Middle frontal gyrus (tissue), 1 donor: ENCODE data around the gene P4HTM.

Experiments
- DNase-seq: peaks from one replicate; pipeline ENCODE4 v3.0.0-alpha.2; 2015; ENCODE audit warnings: low spot score; ENCODE audit errors: extremely low spot score

Gene P4HTM

DNA sequence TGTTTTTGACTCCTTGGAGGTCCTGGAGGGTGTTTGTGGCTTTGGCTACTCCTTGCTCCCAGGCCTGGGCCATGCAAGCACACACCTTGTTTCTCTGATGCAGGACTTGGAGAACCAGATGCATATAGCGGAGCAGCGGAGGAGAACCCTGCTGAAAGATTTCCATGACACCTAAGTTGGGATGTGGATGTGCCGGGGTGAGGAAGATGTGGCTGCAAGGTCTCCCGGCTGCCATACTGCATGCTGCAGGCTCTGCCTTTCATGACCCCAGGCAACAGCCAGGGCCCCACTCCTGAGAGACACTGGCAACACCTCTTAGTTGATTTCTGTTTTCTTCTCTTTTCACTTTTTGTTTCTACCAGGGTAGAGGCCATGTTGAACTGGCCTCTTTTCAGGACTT is 6.9 kb upstream of the P4HTM start:
- DNase-seq = no peak

DNA sequence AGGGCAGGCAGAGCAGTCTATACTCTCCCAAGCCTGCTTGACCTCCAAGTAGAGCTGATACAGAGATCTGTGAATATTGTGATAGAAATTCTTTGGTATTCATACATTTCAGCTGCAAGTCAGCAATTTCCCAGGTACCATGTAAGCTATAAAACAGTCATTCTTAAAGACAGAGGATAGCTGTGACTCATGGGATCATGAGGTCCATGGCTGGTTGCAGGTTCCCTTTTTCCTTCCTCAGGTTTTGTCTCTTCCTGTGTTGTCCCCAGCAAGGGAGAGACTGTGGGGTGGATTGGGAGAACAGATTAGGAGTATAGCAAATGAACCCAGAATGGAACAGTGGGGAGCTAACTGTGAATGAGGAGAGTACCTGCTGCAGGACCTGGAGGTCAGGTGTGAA is 5.4 kb upstream of the P4HTM start:
- DNase-seq = no peak

DNA sequence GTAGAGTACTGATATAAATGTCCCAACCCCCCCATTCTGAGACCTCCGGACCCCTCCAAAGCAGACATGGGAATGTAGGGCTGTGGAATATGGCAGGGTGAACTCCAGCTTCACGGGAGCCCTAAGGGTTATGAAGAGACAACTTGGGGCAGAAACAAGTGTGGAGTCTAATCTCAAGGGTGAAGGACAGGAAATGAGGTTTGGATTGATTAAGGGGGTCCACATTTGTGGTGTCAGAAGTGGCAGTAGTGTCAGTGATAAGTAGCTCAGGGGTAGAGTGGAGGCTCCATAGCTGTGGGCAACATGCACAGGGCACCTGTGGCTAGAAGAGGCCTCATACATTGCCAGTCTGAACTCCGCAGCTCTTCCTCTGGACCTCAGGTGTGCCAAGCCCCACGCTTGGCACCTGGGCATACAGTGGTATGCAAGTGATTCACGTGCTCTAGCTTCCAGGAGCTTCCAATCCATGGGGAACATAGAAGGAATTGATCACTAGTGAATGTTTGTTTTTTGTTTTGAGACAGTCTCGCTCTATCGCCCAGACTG is 4.1 kb upstream of the P4HTM start:
- DNase-seq = no peak

GRCh38 chr3:48989126-48989795 is 780 bp upstream of the P4HTM start:
- no peak for DNase-seq

- DNase-seq = no peak
Observed at GRCh38 chr3:48990636-48991469, 812 bp downstream of the P4HTM start.

- DNase-seq = no peak
Observed at GRCh38 chr3:48991851-48992545, 2.0 kb downstream of the P4HTM start.

- no peak for DNase-seq
Observed at GRCh38 chr3:48993834-48994233, 3.8 kb downstream of the P4HTM start.

DNA sequence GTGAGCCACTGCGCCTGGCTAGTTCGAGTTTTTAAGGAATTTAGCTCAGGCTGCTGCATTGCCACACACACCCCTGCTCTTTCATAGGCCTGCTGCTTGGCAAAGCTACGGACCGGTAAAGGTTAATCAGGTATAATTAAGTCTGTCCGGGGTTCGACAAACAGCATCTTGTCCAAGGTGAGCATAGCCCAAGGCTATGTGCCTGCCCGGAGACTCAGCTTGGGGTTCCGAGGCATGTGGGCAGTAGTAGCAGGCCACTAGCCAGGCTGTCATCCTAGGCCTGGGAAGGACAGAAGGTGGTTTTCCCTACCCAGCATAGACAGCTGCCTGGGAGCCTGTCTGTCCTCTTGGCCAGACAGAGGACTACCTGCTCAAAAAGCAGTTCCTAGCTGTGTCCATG is 6.6 kb downstream of the P4HTM start:
- DNase-seq = no peak

- DNase-seq = no peak
Observed at GRCh38 chr3:48997102-48997635, 7.1 kb downstream of the P4HTM start.

- DNase-seq = no peak
Observed at GRCh38 chr3:48997714-48998637, 7.9 kb downstream of the P4HTM start.

- no peak for DNase-seq
Observed at GRCh38 chr3:48999085-48999858, 9.2 kb downstream of the P4HTM start.

GRCh38 chr3:49001155-49001554 is 11.1 kb downstream of the P4HTM start:
- DNase-seq = no peak

GRCh38 chr3:49004352-49005302 is 14.6 kb downstream of the P4HTM start:
- DNase-seq = no peak

GRCh38 chr3:49005303-49005680 is 15.3 kb downstream of the P4HTM start:
- DNase-seq = no peak

DNA sequence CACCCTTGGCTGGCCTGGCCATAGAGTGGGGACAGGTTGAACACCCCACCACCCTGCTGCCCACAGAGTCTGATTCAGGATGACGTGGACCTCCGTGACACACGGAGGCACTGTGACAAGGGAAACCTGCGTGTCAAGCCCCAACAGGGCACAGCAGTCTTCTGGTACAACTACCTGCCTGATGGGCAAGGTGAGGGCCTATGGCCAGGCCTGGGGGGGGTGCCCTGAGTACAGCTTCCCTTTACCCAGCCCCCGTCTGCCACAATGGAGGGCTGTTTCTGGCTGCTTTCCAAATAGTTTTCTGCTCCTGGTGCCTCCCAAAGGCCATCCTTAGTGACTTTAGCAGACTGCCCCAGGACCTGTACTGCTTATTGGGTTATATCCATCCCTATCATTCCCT is 16.0 kb downstream of the P4HTM start:
- DNase-seq = no peak

- DNase-seq = no peak
Observed at GRCh38 chr3:49006408-49007067, 16.5 kb downstream of the P4HTM start.

GRCh38 chr3:49007068-49007770 is 17.2 kb downstream of the P4HTM start, which contains the start of gene WDR6:
Gene WDR6 (plus strand): TSS chr3:49007391. CDS start chr3:49007432, 41 bp downstream.
- peak; percentile 89 for DNase-seq
